GM20431 (cell line): ENCODE measurements around the gene AQR.

ENCODE experiments used
- in situ Hi-C: fragments of 300-500 bp; cut with MseI, MboI; formaldehyde crosslinking; loops from one replicate; pipeline ENCODE4 v1.15.0; 2020; ENCODE audit warnings: low sequenced_read_pairs; ENCODE audit not compliant: unreplicated experiment

The AQR gene

GRCh38 chr15:34886134-34886533 lies 83.4 kb downstream of the AQR start:
- in situ Hi-C loops: no loop called here

DNA sequence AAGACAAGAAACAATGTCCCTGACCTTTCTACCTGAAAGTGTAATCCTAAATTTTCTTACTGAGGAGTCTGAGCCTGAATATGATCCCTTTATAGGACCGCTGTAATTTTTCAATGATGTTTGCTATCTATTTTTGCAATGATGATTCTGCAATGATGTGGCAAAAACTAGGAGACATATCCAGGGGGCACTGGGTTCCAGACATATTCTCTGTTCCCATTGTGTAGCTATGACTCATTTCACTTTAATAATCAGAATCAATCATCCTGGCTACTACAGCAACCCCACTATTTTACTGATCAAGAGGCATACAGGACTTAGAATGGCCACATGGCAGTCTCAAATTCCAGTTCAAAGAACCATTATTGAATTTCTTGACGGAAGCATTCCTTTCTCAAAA lies 85.9 kb downstream of the AQR start:
- in situ Hi-C loops: no loop called here

- in situ Hi-C loops: no loop called here
These were observed 86.5 kb downstream of the AQR start for GRCh38 chr15:34883042-34883441.

DNA sequence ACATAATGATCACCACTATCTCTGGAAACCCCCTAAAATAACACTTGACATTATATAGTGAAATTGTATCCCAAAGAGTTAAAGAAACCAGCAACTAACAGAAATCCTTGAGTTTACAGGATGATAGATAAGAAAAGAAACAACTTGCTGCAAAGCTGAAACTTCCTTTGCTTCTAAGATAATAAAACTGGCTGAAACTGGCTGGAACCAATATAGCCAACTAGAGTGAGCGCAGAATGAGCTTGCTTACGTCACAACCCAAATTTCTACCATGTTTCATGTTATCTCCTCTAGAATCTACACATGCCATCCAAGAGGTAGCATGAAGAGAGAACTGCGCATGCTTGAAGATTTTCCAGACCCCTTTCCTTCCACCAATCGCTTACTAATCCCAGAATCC lies 90.4 kb downstream of the AQR start:
- in situ Hi-C loops: no loop called here

DNA sequence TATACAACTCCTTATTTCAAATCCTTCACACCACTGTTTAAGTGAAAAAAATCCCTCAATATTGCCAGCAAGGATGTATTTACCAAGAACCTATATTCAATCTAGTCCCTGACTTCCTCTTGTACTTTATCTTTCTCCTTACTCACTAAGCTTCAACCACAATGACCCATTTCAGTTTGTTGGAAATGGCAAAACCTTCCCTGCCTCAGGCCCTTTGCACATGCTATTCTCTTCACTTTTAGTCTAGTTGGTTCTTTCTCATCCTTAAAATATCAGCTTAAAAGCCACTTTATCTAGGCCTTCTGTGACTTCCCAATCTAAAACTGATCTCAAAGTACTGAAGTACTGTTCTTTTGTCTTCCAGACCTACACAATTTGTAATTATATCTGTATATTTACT lies 92.9 kb downstream of the AQR start:
- in situ Hi-C loops: no loop called here

DNA sequence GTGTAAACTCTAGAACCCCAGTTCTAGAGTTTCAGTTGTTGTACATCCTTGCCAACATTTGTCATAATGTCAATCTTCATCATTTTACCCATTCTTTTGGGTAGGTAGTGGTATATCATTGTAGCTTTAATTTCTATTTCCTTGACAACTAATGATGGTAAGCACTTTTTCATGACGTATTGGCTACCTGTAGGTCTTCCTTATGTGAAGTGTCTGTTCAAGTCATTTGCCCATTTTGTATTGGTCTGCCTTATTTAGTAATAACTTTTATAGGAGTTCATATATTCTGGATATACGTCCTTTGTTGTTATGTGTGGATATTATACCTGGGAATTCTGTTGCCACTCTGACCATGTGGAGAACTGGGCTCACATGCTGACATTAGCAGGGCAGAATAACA lies 100.4 kb downstream of the AQR start:
- in situ Hi-C loops: no loop called here

DNA sequence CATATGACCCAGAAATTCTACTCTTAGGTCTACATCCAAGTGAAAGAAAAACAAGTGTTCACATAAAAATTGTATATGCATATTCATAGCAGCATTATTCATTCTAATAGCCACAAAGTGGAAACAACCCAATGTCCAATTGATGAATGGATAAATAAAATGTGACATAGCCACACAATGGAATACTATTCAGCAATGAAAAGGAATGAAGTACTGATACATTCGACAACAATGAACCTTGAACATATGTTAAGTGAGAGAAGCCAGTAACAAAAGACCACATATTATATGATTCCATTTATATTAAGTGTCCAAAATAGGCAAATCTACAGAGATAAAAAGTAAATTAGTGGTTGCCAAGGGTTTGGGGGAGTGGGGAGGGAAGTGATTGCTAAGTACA lies 104.0 kb downstream of the AQR start:
- in situ Hi-C loops: no loop called here

GRCh38 chr15:34861214-34861613 lies 108.3 kb downstream of the AQR start:
- in situ Hi-C loops: no loop called here

- in situ Hi-C loops: no loop called here
These were observed 113.6 kb downstream of the AQR start for GRCh38 chr15:34855893-34856292.

- in situ Hi-C loops: no loop called here
These were observed 114.1 kb downstream of the AQR start for GRCh38 chr15:34855413-34855812.

DNA sequence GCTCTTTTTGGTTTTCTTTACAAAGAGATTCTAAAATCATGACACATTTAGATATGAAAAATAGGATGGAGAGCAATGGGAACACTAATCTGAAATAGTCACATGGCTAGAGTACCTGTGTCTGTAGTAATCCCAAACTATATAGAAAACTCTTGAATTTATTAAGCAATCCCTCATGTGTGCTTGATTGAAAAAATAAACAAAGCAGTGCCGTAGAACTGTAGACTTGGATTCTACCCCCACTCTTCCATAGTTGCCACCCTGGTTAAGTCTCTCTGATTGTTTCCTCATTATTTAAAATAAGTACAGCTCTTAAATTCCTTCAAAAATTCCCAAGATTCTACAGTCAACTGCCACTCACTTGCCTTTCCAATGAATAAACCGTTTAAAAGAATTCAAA lies 115.3 kb downstream of the AQR start:
- in situ Hi-C loops: no loop called here

- in situ Hi-C loops: no loop called here
These were observed 116.4 kb downstream of the AQR start for GRCh38 chr15:34853001-34853758.

DNA sequence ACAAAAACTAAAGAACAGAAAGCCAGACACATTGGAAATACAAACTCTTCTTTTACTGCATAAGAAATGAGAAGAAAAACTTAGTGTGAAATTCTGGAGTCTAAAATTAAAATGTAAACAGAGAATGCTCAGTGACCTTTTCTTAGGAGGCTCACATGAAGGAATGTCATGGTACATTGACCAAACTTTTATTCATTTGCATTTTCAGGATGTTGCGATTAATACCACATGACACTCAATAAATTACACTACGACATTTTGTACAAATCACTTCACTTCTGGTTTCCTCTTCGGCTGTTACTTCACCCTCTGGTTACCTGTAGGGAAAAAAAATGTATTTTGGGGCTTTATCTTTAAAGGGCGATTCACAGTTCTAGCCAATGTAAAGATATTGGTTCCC lies 117.8 kb downstream of the AQR start:
- in situ Hi-C loops: no loop called here

DNA sequence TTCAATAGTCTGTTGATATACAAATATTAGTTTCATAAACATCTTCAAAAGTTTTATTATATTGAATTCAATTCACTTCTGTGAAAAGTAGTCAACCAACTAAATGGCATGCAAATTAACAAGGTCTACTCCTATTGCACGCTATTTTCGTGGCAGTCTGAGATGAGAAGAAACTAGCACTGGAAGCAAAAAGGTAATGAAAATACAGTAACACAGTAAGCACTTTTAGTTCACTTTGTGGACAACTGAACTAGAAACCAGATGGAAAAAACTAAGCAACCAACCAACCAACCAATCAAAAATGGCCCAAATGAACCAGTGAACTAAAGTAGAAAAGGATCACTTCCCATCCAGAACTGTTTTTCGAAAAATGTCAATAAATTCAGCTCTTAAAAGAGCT lies 118.5 kb downstream of the AQR start:
- in situ Hi-C loops: no loop called here

DNA sequence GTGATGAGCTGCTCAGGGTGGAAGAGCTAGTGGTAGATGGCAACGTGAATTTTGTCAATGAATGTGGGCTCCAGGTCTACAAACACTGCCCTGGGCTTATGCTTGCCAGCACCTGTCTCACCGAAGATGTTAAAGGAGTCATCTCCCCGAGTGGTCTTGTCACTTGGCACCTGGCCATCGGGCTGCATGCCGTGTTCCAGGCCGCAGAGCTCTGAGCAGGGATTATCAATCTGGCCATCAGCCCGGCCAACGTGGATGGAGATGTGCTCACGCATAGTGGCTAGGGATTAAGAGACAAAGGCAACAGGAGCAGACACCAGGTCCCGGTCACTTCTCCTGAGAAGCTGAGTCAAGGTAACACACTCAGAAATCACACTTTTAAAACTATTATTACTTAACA lies 119.4 kb downstream of the AQR start:
- in situ Hi-C loops: no loop called here

DNA sequence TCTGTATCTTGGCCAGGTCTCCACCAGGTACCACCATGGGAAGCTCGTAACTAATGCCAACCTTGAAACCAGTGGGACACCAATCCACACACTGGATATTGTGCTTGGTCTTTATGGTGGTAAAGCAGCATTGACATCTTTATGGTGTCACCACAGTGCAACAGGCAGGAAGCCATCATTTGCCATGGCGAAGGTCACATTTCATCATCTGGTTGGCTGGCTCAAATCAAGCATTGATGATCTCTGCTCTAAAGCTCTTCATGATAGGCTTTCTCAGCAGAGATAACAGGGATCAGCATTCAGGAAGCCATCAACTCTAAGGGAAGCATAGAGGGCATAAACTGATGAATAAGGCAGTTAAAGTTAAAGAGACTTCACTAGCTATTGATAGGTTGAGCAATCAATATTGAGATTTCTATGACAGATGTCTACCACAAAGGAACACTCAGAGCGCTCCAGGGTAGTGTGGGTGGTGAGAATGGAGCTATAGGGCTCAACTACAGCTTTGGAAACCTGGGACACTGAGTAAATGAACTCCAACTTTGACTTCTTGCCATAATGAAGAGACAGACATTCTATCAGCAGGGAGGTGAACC lies 120.1 kb downstream of the AQR start:
- in situ Hi-C loops: no loop called here

GRCh38 chr15:34847598-34847997 lies 121.9 kb downstream of the AQR start:
- in situ Hi-C loops: no loop called here

GRCh38 chr15:34841262-34841725 lies 128.2 kb downstream of the AQR start:
- in situ Hi-C loops: no loop called here

DNA sequence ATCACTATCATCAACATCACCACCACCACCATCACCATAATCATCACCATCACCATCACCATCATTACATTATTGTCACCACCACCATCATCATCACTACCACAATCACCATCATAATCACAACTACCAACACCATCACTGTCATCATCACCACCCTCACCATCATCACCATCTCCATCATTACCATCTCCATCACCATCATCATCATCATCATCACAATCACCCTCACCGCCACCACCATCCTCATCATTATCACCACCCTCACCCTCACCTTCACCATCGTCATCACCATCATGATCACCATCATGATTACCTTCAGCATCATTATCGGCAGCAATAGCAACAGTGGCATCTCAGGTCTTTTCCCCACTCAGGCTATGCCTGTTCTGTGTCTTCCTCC lies 131.3 kb downstream of the AQR start:
- in situ Hi-C loops: no loop called here

GRCh38 chr15:34837246-34838016 lies 132.1 kb downstream of the AQR start:
- in situ Hi-C loops: no loop called here
